Ovary (tissue), 3 donors: ENCODE measurements around the gene ZNF708.
"Not testable (repeated sequence)": the region's sequence is repeated elsewhere in the genome, so short reads cannot be mapped to it uniquely, and the experiment has no call there.

Experiments used
- CTCF ChIP-seq, 3 donors: fragments of 450-650 bp in 2 of 3; fragments of 200-600 bp in 1 of 3; IDR thresholded peaks; one replicate each; pipeline versions ENCODE4 v1.5.1 to v1.8.0; 2016 to 2022; ENCODE audit warnings: antibody characterized with exemption in 3 of 3, mild to moderate bottlenecking in 1 of 3
- EP300 ChIP-seq: sonication (generic); formaldehyde crosslinking; IDR thresholded peaks from one replicate; pipeline ENCODE4 v1.6.1; 2017; ENCODE audit warnings: antibody characterized with exemption
- POLR2A ChIP-seq: fragments of 450-650 bp; IDR thresholded peaks from one replicate; pipeline ENCODE4 v1.6.1; 2017; ENCODE audit warnings: antibody characterized with exemption, mild to moderate bottlenecking, moderate library complexity
- donor health status: DM: no; HTN: no; CAD: no.

GRCh38 chr19:21293768-21294167, 35.4 kb downstream of the ZNF708 start:
- TF ChIP-seq CTCF (IDR thresholded peaks at IDR 0.05); POLR2A; EP300: not testable (repeated sequence)
